CD4-positive, alpha-beta T cell treated with Interleukin-2 at 100 ng/mL for 4 hours (primary cell): ENCODE results near the gene OR7D4.
"Not testable (repeated sequence)": the region's sequence is repeated elsewhere in the genome, so short reads cannot be mapped to it uniquely, and the experiment has no call there.

ENCODE experiments used
- DNase-seq: peaks from one replicate; pipeline ENCODE4 v3.0.0-alpha.2; 2020; ENCODE audit warnings: low spot score

The OR7D4 gene

GRCh38 chr19:9219489-9219888, at the start of gene OR7D4:
Gene OR7D4 (minus strand): TSS chr19:9219589. CDS start chr19:9214837, 4,752 bp downstream.
- no peak for DNase-seq

- DNase-seq = no peak
Observed at GRCh38 chr19:9251236-9251635, 31.8 kb upstream of the OR7D4 start.

- no peak for DNase-seq
Observed at GRCh38 chr19:9250630-9251029, 31.2 kb upstream of the OR7D4 start, which contains the start of gene OR7E24. Gene OR7E24 (plus strand): TSS chr19:9250930. CDS start chr19:9251044, 114 bp downstream.

- peak; percentile 70 for DNase-seq
Observed at GRCh38 chr19:9205501-9206113, 13.8 kb downstream of the OR7D4 start.

- not testable (repeated sequence) for DNase-seq
Observed at GRCh38 chr19:9198044-9198443, 21.3 kb downstream of the OR7D4 start.

GRCh38 chr19:9189535-9189934, 29.9 kb downstream of the OR7D4 start:
- no peak for DNase-seq

GRCh38 chr19:9187191-9187590, 32.2 kb downstream of the OR7D4 start:
- DNase-seq = no peak

- no peak for DNase-seq
Observed at GRCh38 chr19:9183000-9183399, 36.4 kb downstream of the OR7D4 start.

- DNase-seq = no peak
Observed at GRCh38 chr19:9178901-9179300, 40.5 kb downstream of the OR7D4 start, which contains the start of gene OR7D2. Gene OR7D2 (plus strand): TSS chr19:9178979. CDS start chr19:9185782, 6,803 bp downstream.

GRCh38 chr19:9175326-9175725, 44.1 kb downstream of the OR7D4 start:
- DNase-seq = no peak

- no peak for DNase-seq
Observed at GRCh38 chr19:9171393-9171991, 47.9 kb downstream of the OR7D4 start.

GRCh38 chr19:9166846-9167245, 52.5 kb downstream of the OR7D4 start:
- no peak for DNase-seq

- DNase-seq = no peak
Observed at GRCh38 chr19:9165261-9165660, 54.1 kb downstream of the OR7D4 start.

- DNase-seq = no peak
Observed at GRCh38 chr19:9161427-9161826, 58.0 kb downstream of the OR7D4 start.
